Neuron (in vitro differentiated cells): ENCODE data around the gene RMND1.
"Not testable (repeated sequence)": the region's sequence is repeated elsewhere in the genome, so short reads cannot be mapped to it uniquely, and the experiment has no call there.

ENCODE experiments used
- H2AFZ ChIP-seq: one replicate; pipeline ENCODE4 v1.6.1; 2013; ENCODE audit warnings: low read depth, mild to moderate bottlenecking, inconsistent platforms, low read length, moderate library complexity
- H3K27me3 ChIP-seq: one replicate; pipeline ENCODE4 v1.6.1; 2013; ENCODE audit warnings: low read length; ENCODE audit not compliant: insufficient read depth
- H3K36me3 ChIP-seq: one replicate; pipeline ENCODE4 v1.6.1; 2013; ENCODE audit warnings: low read length; ENCODE audit not compliant: insufficient read depth
- H3K4me1 ChIP-seq: one replicate; pipeline ENCODE4 v1.6.1; 2013; ENCODE audit warnings: low read length; ENCODE audit not compliant: insufficient read depth
- H3K4me3 ChIP-seq: 2 replicates; pipeline ENCODE4 v1.5.1; 2013; ENCODE audit warnings: mild to moderate bottlenecking, low read length, moderate library complexity
- H3K9me3 ChIP-seq: one replicate; pipeline ENCODE4 v1.6.1; 2013; ENCODE audit warnings: low read length

RMND1 gene

DNA sequence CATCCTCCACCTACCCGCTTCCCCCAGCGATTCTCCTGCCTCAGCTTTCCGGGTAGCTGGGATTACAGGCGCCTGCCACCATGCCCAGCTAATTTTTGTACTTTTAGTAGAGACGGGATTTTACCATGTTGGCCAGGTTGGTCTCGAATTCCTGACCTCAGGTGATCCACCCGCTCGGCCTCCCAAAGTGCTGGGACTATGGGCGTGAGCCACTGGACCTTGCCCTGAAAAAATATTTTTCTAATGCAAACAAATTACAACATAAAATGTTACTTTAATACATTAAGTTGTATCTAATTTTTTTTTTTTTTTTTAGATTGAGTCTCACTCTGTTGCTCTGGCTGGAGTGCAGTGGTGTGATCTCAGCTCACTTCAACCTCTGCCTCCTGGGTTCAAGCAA is 69.3 kb downstream of the RMND1 start:
- H3K4me1 ChIP-seq, H2AFZ ChIP-seq, H3K36me3 ChIP-seq, H3K9me3 ChIP-seq, H3K27me3 ChIP-seq, H3K4me3 ChIP-seq: not testable (repeated sequence)

DNA sequence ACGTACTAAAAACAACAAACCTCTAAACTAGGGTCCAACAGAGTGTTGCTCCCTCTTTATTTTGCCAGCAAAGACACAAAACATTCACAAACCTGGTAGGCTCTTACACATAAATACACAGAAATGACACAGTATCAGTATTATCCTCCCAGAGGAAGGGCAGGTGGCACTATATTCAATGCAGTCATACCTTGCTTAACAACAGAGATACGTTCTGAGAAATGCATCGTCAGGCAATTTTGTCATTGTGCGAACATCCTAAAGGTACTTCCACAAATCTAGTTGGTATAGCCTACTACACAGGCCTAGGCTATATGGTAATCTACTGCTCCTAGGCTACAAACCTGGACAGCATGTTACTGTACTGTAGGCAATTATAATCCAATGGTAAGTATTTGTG is 70.2 kb downstream of the RMND1 start:
- H2AFZ ChIP-seq = no peak overlapping the region
- H3K4me3 ChIP-seq = no peak overlapping the region

DNA sequence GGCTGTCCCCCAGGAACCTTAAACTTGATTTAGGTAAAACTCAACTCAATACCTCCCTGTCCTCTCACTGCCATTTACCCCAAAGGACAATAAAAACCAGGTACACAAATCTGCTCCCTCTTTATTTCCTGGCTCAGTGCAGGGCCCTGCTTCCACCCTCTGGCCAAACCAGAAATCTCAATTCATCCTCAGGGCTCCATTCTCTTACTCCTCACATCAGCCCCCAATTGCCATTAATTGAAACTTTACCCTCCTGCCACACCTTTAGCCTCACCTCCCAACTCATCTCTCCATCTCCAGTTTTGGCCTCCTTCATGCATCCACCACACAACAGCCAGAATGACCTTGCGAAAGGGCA is 71.1 kb downstream of the RMND1 start:
- H2AFZ ChIP-seq = no peak overlapping the region
- H3K27me3 ChIP-seq = no peaks in the 10 kb centered on the region
- no peaks in the 10 kb centered on the region for H3K9me3 ChIP-seq
- H3K4me1 ChIP-seq = peaks cover 6% of the 10 kb centered on the region
- no peaks in the 10 kb centered on the region for H3K36me3 ChIP-seq
- no peak overlapping the region for H3K4me3 ChIP-seq

More for the DNA sequence above, 70.2 kb downstream of the RMND1 start:
- Histone ChIP-seq H3K4me1 (no peaks in the 10 kb centered on the region), H3K27me3 (no peaks in the 10 kb centered on the region), H3K9me3 (no peaks in the 10 kb centered on the region), H3K36me3 (no peaks in the 10 kb centered on the region)

DNA sequence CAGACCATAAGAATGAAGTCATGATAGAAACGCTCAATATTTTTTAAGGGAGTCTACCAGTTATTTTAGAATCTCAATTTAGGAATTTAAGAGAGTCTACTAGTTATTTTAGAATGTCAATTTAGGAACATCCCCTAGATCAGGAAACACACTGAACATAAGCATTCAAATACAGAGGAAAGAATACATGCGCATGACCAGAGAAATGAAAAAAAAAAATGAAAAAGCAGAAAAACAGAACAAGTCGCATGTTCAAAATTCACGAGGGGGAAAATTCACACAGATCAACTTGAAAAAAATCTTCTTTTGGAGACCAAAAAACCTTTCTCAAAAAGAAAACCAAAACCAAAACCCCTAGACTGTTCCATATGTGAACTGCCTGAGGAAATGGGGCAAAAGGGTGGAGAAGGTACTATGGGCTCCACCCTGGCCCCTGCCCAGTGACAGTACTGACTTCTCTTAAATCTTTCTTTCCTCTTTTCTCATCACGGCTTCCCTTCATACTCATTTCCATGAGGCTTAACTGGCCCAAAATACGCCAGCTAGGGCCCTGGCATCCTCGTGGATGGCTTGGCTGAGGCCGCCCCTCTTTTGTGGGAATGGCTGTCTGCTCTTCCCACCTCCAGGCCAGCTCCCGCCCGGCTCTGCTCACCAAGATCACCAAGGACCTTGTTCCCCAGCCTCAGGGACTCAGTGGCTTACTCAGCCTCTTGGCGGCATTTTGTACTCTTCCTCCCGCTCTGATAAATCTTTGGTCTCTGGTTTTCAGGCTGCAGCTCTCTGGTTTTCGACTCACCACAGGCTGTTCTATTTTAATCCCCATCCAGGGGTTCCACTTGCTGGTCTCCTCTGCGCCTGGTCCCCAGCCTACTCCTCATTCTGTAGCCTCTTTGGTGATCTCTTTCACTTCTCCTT is 71.7 kb downstream of the RMND1 start:
- no peaks in the 10 kb centered on the region for H3K36me3 ChIP-seq
- no peak overlapping the region for H2AFZ ChIP-seq
- H3K27me3 ChIP-seq = no peaks in the 10 kb centered on the region
- H3K4me3 ChIP-seq = no peak overlapping the region
- peaks cover 12% of the 10 kb centered on the region for H3K4me1 ChIP-seq
- H3K9me3 ChIP-seq = no peaks in the 10 kb centered on the region

DNA sequence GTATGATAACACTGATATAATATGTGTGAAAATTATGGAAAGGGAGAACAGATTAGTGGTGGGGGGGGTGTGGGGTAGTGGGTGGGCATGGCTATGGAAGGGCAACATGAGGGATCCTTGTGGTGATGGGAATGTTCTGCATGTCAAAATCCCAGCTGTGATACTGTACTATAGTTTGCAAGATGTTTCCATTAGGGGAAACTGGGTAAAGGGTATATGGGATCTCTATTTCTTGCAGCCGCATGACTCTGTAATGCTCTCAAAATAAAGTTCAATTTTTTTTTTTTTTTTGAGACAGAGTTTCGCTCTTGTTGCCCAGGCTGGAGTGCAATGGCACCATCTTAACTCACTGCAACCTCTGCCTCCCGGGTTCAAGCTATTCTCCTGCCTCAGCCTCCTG is 74.8 kb downstream of the RMND1 start:
- Histone ChIP-seq H3K27me3 (no peaks in the 10 kb centered on the region), H3K4me1 (peaks cover 31% of the 10 kb centered on the region)

DNA sequence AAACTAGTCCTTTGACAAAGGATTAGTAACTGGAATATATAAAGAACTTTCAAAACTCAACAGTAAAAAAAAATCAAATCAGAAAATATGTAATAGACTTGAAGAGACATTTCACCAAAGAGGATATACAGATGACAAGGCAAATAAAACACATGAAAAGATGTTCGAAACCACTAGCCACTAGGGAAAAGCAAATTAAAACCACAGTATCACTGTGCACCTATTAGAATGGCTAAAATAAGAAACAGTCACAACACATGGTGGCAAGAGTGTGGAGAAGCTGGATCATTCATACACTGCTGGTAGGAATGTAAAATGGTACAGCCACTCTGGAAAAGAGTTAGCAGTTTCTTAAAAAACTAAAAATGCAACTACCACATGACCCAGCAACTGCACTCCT is 75.5 kb downstream of the RMND1 start:
- H3K36me3 ChIP-seq = peaks cover 13% of the 10 kb centered on the region
- H2AFZ ChIP-seq = no peak overlapping the region
- no peak overlapping the region for H3K4me3 ChIP-seq
- H3K27me3 ChIP-seq = no peaks in the 10 kb centered on the region
- H3K9me3 ChIP-seq = no peaks in the 10 kb centered on the region
- H3K4me1 ChIP-seq = peaks cover 31% of the 10 kb centered on the region

More for the DNA sequence above, 74.8 kb downstream of the RMND1 start:
- Histone ChIP-seq H3K4me3 (no peak overlapping the region), H3K36me3 (peaks cover 7% of the 10 kb centered on the region), H2AFZ (no peak overlapping the region), H3K9me3 (no peaks in the 10 kb centered on the region)

DNA sequence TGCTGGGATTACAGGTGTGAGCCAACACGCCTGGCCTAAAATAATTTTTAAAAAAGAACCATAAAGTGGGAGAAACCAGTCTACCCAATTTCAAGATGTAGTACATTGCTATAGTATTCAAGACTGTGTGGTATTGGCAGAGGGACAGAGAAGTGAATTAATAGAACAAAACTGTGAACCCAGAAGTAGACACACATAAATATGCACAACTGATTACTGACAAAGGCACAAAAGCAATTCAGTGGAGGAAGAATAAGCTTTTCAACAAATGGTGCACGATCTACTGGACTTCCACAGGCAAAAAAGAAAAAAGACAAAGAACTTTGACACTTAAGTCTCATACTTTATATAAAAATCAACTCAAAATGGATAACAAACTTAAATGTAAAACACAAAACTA is 76.1 kb downstream of the RMND1 start:
- H3K4me1 ChIP-seq = peaks cover 31% of the 10 kb centered on the region
- H2AFZ ChIP-seq = no peak overlapping the region
- H3K9me3 ChIP-seq = no peaks in the 10 kb centered on the region
- H3K4me3 ChIP-seq = no peak overlapping the region
- no peaks in the 10 kb centered on the region for H3K27me3 ChIP-seq
- H3K36me3 ChIP-seq = peaks cover 17% of the 10 kb centered on the region

DNA sequence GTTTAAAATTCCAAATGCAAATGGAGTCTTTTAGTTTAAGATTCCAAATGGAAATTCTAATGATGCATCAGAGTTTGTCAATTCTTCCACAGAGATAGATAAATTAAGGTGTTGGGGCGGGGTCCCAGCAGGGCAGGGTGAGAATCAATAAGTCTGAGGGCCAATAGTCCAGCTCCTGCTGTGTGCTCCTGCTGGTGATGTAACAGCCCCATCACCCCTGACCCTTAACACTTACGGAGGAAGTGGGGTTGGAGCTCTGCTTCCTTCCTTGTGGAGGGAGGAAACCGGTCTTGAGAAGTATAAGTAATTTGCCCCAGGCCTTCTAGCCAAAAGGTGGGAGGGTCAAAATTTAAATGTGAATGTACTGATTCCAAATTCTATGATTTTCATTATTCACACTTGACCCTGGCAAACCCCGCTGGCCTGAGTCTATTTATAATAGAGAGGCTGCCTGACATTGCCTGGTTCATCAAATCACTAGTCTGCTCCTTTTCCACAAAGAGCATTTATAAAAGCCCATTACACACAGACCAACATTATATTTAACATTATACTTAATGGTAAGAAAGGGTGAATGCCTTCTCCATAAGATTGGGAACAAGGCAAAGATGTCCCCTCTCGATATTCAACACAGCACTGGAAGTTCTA is 77.8 kb downstream of the RMND1 start:
- no peaks in the 10 kb centered on the region for H3K9me3 ChIP-seq
- H3K4me1 ChIP-seq = peaks cover 31% of the 10 kb centered on the region
- H3K27me3 ChIP-seq = no peaks in the 10 kb centered on the region
- H3K4me3 ChIP-seq = peak overlapping the region; percentile 21
- no peak overlapping the region for H2AFZ ChIP-seq
- peaks cover 24% of the 10 kb centered on the region for H3K36me3 ChIP-seq

DNA sequence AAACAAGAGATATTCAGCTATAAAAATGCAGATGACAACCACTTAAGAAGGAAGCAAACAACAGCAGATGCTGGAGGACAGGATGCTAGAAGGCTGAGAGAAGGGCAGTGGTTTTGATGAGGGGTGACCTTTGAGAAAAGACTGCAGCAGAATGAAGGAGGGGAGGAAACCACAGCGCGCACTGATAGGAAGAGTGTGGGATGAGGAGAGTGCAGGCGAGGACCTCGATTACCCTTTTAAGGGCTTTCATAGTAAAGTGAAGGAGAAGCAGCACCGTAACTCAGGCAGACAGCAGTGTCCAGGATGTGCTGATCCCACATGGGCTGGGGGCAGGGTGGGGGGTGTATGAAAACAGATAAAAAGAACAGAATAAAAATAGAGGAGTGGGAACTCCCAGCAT is 79.8 kb downstream of the RMND1 start:
- Histone ChIP-seq H3K4me1 (peaks cover 31% of the 10 kb centered on the region), H3K9me3 (peaks cover 1% of the 10 kb centered on the region), H3K27me3 (no peaks in the 10 kb centered on the region), H3K36me3 (peaks cover 26% of the 10 kb centered on the region), H3K4me3 (no peak overlapping the region), H2AFZ (no peak overlapping the region)

DNA sequence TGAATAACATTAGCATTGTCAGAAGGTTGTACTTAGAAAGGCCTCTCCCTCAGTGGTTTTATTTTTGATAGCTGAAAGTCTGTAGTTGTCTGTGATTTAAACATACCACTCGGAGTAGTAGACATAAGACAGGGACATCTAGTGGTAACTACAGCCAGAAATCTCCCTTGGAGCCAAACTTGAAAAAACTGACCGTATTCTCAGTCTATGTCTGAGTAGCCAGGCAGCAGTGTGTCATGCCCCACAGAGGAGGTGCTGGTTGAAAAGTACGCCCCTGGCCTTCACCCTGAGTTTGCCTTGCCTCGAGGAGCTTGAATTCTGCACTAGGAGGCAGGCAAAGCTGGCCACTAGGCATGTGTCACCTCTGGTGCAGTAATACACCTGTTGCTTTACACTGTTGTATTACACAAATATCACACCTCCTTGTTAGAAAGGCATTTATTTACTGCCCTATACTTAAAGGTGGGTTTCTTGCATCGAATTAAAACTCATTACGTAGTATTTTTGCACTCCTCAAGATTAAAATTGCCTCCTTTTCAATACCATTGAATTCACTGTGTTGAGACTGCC is 81.3 kb downstream of the RMND1 start:
- Histone ChIP-seq H3K36me3 (peaks cover 38% of the 10 kb centered on the region), H3K27me3 (no peaks in the 10 kb centered on the region), H2AFZ (no peak overlapping the region), H3K4me3 (no peak overlapping the region), H3K9me3 (peaks cover 1% of the 10 kb centered on the region), H3K4me1 (peaks cover 23% of the 10 kb centered on the region)

DNA sequence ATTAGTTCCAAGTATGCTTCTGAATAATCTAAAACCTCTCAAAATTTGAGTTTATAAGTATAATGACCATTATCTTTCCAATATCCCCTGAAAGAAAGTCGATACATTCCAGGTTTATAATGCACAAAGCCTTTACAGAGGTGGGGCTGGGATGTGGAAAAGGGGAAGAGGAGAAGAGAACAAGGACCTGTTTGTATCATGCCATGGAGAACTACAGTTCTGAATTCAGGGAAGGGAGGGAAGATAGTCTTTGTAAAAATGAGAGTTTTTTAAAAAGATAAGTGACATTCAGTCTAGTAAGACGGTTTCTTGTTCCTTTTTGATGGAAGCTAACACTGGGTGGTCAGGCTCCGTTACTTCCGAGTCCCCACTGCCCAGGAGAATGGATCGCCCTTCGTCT is 86.7 kb downstream of the RMND1 start:
- Histone ChIP-seq H3K4me1 (no peaks in the 10 kb centered on the region), H3K36me3 (peaks cover 45% of the 10 kb centered on the region), H2AFZ (no peak overlapping the region), H3K4me3 (no peak overlapping the region), H3K9me3 (peaks cover 1% of the 10 kb centered on the region), H3K27me3 (no peaks in the 10 kb centered on the region)

DNA sequence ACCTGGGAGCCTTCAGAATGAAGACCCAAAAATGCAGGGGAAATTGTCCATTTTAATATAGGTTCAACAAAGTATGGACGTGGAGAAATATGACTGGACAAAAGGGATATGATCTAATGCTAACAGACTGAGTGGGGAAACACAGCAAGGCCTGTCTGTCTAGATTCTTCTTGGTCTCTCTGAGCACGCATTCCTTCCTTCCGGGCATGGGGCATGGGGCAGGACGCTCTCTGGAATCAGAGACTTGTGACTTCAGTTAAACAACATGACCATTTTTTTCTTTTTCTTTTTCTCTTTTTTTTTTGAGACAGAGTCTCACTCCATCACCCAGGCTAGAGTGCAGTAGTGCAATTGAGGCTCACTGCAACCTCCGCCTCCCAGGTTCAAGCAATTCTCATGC is 92.4 kb downstream of the RMND1 start:
- Histone ChIP-seq H3K4me1 (no peaks in the 10 kb centered on the region), H3K4me3 (no peak overlapping the region), H3K36me3 (peaks cover 18% of the 10 kb centered on the region), H3K9me3 (no peaks in the 10 kb centered on the region), H3K27me3 (no peaks in the 10 kb centered on the region), H2AFZ (no peak overlapping the region)

DNA sequence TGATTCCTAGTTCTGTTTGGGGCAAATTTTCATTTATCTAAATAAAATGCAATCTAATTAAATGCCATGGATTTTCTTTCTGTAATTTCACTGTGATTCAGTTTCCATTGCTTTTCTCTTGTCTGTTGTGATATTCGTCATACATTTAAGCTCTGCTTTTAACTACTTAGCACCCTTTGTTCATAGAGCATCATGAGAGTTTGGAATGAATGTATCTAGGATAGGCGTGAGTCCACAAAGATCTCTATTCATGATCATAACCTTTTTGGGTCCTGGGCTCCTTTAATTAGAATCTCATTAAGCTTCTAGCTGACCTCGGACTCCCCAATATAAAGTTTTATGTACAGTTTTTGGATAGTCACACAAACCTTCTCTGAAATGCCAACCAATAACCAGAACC is 93.5 kb downstream of the RMND1 start:
- H3K4me3 ChIP-seq = no peak overlapping the region
- H3K9me3 ChIP-seq = no peaks in the 10 kb centered on the region
- H2AFZ ChIP-seq = no peak overlapping the region
- H3K36me3 ChIP-seq = peaks cover 16% of the 10 kb centered on the region
- H3K4me1 ChIP-seq = no peaks in the 10 kb centered on the region
- no peaks in the 10 kb centered on the region for H3K27me3 ChIP-seq
